GM18526 (cell line): Measurements from ENCODE around the gene PER2.

Experiments
- POLR2A ChIP-seq: IDR thresholded peaks from 3 replicates; pipeline ENCODE4 v1.6.1; 2011; ENCODE audit not compliant: insufficient read length; ENCODE audit errors: extremely low read depth

PER2 gene

GRCh38 chr2:238237431-238238135 lies 50.8 kb downstream of the PER2 start:
- TF ChIP-seq POLR2A = no peak

- TF ChIP-seq POLR2A = no peak
Measured at GRCh38 chr2:238236571-238236970, 51.8 kb downstream of the PER2 start.

- TF ChIP-seq POLR2A = no peak
Measured at GRCh38 chr2:238235856-238236255, 52.6 kb downstream of the PER2 start.

DNA sequence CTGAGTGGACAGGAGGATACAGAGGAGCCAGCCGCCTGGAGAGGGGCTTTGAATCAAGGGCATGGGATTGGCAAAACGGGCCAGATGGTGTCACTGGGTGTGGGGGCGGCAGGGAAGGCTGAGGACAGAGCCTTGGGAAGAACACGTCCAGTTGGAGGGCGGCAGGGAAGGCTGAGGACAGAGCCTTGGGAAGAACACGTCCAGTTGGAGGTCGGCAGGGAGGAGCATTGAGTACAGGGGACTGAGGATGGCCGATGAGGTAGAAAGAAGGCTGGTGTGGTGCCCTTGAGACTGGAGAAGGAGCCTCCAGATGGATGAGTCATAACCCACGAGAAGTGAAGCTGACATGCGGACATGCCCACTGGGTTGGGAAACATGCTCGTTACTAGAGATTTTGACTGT lies 53.1 kb downstream of the PER2 start:
- no peak for TF ChIP-seq POLR2A

DNA sequence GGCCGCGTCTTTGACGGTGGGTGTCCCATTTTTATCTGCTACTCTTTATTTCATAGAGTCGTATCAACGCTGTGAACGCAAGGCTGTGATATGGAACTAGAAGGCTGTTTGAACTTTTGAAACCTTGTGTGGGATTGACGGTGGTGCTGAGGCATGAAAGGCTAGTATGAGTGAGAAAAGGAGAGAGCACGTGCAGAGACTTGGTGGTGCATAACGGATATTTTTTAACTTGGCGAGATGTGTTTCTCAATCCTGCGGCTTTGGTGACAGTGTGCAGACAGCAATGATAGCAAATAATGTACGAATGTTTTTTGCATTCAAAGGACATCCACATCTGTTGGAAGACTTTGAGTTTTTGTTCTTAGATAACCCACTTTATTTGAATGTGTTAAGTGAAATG lies 54.8 kb downstream of the PER2 start:
- no peak for TF ChIP-seq POLR2A

- no peak for TF ChIP-seq POLR2A
Measured at GRCh38 chr2:238231809-238232208, 56.6 kb downstream of the PER2 start.

- no peak for TF ChIP-seq POLR2A
Measured at GRCh38 chr2:238231251-238231793, 57.1 kb downstream of the PER2 start.

- TF ChIP-seq POLR2A = no peak
Measured at GRCh38 chr2:238230699-238231098, 57.7 kb downstream of the PER2 start.

DNA sequence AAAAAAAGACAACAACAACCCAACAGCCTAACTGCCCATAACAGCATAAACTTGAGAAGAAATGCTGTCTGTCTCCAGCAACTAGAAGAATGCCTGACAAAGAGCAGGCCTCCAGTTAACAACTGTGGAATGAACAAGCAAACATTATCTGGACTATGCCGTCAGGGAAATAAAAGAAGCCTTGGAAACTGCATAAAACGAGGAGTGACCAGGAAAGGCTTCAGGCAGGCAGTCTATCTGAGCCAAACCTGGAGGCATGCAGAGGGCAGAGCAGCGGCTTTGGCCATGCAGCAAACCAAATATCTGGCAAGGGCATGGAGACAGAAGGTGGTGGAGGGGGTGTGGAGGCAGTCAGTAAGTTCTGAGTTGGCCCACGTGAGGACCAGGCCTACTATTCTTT lies 59.7 kb downstream of the PER2 start:
- TF ChIP-seq POLR2A = no peak

- no peak for TF ChIP-seq POLR2A
Measured at GRCh38 chr2:238227587-238228032, 60.8 kb downstream of the PER2 start.

GRCh38 chr2:238226698-238227586 lies 61.5 kb downstream of the PER2 start:
- TF ChIP-seq POLR2A = no peak

- TF ChIP-seq POLR2A = no peak
Measured at GRCh38 chr2:238225911-238226697, 62.3 kb downstream of the PER2 start.

- TF ChIP-seq POLR2A = no peak
Measured at GRCh38 chr2:238225121-238225520, 63.3 kb downstream of the PER2 start.

DNA sequence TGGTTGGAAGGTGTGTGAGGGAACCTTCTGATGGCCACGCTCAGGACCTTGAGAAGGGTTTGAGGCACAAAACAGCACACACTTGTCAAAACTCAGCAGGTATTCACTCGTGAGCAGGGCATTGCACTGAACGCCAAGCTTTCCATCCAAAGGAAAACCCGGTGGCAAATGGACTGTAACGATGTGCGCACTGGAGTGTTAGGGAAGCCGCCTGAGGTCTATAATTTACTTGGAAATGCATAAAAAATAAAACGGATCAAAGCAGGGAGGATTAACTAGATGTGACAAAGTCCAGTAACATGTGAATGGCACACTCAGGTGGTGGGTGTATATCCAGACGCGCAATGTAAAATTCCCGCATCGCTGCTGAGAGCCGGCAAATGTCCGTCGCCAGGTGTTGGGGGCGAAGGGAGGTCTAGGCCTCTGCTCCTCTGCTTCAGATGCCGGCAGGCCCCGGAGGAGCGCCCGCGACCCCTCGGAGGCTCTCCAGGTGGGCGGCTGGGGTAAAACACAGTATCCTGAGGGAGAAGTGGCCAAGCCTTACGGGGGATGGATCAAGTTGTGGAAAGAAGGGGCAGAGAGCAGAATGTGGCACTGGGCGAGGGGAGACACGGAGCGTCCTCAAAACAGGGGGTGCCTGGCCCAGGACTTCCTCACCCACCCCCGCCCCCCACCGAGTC lies 63.9 kb downstream of the PER2 start:
- TF ChIP-seq POLR2A = no peak
